Skeletal muscle cell (primary cell): ENCODE measurements around the gene TEF.

Experiments
- DNase-seq: peaks from one replicate; pipeline ENCODE4 v3.0.0-alpha.2; 2010; ENCODE audit warnings: low read depth
- H3K4me3 ChIP-seq: 2 replicates; pipeline ENCODE4 v1.5.1; 2011; ENCODE audit warnings: low read depth, mild to moderate bottlenecking, control low read depth, low read length, moderate library complexity

The TEF gene

DNA sequence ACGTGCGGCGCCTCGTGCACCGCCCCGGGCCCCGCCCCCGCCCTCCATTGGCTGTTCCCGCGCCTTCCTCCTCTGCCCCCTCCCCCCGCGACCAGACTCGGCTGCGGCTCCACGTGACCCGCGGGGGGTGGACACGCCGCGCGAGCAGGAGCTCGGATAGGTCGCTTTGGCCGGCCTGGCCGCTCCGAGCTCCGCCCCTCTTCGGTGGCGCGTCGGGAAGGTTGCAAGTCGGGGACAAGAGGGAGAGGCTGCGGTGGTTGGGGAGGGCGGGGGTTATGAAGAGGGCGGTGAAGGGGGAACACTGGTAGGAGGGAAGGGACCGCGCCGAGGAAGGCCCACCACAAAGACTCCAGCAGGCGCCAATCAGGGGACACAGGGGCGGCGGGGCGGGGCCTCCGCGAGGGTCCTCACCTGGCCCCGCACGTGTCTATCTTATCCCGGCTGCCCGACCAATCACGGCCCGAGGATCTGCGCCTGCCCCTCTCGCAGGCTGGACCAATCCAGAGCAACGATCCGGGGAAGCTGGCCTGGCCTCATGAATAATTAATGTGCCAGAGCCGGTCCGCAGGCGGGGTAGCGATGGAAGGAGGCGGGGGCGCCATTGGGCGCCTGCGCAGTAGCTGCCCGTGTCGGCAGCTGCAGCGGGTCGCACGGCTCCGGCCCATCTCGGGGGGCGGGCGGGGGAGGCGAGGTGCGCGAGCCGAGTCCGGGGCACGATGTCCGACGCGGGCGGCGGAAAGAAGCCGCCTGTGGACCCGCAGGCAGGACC lies at the start of gene TEF:
TSS of gene TEF (plus strand) at position 614 of the 769 bp plus-strand sequence. CDS start at position 717, 103 bp downstream.
- DNase-seq, result peak; percentile 97

GRCh38 chr22:41332217-41332939 lies 49.4 kb upstream of the TEF start:
- no peak for DNase-seq
- H3K4me3 ChIP-seq, result no peak overlapping the region

More for the DNA sequence above, at the start of gene TEF:
- peak within 1 kb of the TSS; percentile 65 for H3K4me3 ChIP-seq

- no peak for DNase-seq
- H3K4me3 ChIP-seq, result no peak overlapping the region
Observed at GRCh38 chr22:41333806-41334205, 47.9 kb upstream of the TEF start.

GRCh38 chr22:41334215-41334614 lies 47.5 kb upstream of the TEF start:
- H3K4me3 ChIP-seq, result no peak overlapping the region
- DNase-seq, result no peak

DNA sequence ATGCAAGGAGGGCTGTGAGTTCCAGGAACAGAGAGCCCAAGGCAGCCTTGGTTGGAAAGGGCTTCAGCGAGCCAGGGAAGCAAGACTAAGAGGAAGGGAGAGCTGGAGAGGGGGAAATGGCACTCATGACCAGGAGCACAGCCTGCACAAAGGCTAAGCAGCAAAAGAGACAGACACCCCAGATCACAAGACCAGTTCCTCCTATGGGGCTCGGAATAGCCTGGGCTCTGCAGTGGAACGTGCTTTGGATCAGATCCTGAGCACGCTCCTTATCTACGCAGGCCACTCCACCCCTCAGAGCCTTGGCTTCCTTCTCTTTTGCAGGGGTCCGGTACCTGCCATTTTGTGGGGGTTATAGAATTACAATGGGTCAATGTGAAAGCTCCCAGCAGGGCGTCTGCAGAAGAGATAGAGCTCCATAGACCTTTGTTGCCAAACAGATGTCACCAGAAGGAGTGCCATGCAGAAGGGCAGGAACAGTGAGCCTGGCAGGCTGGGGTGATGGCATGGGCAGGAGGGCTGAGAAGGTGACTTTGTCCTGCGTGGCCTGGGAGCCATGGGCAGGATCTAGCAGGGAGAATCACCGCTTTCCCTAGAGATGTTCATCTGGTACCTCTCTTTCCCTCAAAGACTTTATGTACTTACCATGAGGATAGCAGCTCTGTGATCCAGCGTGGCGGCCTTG lies 46.6 kb upstream of the TEF start:
- DNase-seq, result no peak
- H3K4me3 ChIP-seq, result no peak overlapping the region

- H3K4me3 ChIP-seq, result no peak overlapping the region
- no peak for DNase-seq
Observed at GRCh38 chr22:41338614-41339212, 43.0 kb upstream of the TEF start.

DNA sequence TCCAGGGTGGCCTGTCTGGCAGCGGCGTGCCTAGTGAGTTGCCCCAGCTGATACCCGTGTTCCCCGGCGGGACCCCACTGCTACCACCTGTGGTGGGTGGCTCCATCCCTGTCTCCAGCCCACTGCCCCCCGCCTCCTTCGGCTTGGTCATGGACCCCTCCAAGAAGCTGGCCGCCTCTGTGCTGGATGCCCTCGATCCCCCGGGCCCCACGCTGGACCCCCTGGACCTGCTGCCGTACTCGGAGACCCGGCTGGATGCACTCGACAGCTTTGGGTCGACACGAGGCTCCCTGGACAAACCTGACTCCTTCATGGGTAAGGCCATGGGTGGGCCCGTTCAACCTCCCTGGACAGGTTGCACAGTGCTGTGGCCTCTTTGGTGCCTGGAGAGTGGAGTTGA lies 41.9 kb upstream of the TEF start:
- no peak for DNase-seq

GRCh38 chr22:41340357-41340756 lies 41.4 kb upstream of the TEF start:
- DNase-seq, result no peak
- no peak overlapping the region for H3K4me3 ChIP-seq

More for the DNA sequence above, 41.9 kb upstream of the TEF start:
- H3K4me3 ChIP-seq, result no peak overlapping the region

DNA sequence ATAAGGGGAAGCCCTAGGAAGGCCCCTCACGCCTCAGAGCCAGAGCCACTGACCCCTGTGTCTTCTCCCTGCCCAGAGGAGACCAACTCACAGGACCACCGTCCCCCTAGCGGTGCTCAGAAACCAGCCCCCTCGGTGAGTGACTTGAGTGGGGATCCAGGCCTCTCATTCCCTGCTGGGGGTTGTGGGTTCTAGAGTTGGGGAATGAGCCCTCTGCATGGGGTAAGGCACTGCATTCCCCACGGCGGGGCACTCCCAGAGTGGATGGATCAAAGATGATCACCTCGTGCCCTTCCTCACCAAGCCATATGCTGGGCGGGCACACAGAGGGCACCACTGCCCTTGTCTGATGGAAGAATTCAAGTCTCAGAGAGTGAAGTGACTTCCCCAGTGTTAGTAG lies 40.7 kb upstream of the TEF start:
- no peak for DNase-seq
- no peak overlapping the region for H3K4me3 ChIP-seq

DNA sequence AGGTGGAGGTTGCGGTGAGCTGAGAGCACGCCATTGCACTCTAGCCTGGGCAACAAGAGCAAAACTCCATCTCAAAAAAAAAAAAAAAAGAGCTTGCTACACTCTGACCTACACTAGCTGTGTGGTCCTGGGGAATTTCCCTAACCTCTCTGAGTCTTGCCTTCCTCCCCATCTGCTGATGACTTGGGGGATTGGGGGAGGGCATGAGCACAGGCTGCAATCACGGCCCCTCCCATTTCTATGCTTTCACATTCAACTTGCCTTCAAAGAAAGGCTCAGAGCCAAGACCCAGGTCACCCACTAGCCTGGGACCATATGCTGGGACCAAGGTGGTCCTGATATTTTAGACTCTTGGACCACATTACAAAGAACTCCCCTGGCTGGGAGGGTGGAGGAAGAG lies 39.8 kb upstream of the TEF start:
- H3K4me3 ChIP-seq, result no peak overlapping the region
- no peak for DNase-seq

DNA sequence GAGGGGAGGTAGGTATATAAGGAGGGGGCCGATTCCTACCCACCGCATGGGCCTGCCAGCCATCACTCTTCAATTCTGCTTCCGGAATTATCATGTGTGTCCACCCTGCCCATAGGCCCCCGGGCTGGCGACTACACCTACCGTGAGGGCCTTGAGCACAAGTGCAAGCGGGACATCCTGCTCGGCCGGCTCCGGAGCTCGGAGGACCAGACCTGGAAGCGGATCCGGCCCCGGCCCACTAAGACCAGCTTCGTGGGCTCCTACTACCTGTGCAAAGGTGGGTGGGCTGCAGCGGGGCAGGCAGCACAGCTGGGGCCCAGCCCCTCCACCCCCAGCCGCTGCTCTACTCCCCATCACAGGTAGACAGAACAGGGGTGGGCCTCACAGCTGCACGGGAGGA lies 38.4 kb upstream of the TEF start:
- DNase-seq, result no peak
- H3K4me3 ChIP-seq, result no peak overlapping the region

GRCh38 chr22:41343717-41344116 lies 38.0 kb upstream of the TEF start:
- DNase-seq, result no peak
- no peak overlapping the region for H3K4me3 ChIP-seq

DNA sequence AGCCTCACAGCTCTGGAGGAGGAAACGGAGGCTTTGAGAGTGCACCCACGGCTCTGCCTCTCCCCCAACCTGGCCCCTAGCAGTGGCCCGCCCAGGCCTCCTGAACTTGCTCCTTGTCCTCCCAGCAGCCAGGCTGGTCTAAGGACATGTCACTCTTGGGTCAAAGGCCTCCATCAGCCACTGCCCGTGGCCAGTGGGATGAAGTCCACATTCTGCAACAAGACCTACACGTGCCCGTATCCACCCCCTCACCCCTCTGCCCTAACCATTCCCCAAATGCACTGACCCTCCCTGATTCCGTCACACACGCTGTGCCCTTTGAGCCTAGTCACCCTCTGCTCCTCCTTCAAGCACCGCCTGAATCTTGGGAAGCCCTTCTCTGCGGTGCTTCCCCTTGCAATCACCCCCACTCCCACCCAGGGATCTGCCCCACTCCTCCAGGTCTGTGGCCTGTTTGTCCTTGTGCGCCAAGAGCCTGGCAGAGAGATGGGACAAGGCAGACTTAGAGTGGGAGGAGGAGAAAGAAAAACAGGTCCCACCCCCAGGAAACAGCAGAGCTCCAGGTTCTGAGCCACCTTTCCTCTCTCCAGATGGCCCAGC lies 37.5 kb upstream of the TEF start:
- DNase-seq, result no peak
- H3K4me3 ChIP-seq, result no peak overlapping the region

DNA sequence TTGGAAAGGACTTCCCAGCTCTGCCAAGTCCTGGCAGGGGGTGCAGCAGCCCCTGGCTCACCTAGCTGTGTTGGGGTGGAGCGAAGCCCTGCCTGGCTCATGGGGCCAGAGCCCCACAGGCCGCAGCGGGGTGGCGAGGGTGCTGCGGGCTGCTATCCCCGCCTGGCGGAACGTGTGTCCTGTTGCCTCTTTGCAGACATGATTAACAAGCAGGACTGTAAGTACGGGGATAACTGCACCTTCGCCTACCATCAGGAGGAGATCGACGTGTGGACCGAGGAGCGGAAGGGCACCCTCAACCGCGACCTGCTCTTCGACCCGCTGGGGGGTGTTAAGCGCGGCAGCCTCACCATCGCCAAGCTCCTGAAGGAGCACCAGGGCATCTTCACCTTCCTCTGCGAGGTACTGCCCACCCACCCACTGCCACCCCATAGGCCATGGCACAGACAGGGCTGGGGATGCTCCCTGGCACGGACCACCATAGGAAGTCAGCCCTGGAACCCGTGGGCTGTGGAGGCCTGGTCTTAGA lies 35.9 kb upstream of the TEF start:
- H3K4me3 ChIP-seq, result no peak overlapping the region
- DNase-seq, result no peak

GRCh38 chr22:41347066-41347859 lies 34.5 kb upstream of the TEF start:
- no peak overlapping the region for H3K4me3 ChIP-seq
- DNase-seq, result no peak

DNA sequence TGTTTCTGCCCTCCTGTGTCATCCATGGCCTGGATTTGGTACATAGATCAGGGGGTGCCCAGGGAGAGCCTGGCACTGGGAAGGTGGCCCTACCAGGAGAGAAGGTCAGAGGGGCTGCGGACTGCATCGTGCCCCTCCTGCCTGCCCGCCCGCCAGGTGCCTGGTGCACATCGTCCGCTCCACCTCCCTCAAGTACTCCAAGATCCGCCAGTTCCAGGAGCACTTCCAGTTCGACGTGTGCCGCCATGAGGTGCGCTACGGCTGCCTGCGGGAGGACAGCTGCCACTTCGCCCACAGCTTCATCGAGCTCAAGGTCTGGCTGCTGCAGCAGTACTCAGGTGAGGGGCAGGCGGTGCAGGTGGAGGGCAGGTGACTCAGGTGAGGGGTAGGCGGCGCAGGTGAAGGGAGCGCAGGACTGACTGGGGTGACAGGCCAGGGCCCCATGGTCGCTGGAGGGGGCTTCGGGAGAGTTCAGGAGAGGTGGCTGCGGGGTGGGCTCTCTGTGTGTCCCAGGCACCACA lies 32.7 kb upstream of the TEF start:
- DNase-seq, result no peak
- H3K4me3 ChIP-seq, result no peak overlapping the region

DNA sequence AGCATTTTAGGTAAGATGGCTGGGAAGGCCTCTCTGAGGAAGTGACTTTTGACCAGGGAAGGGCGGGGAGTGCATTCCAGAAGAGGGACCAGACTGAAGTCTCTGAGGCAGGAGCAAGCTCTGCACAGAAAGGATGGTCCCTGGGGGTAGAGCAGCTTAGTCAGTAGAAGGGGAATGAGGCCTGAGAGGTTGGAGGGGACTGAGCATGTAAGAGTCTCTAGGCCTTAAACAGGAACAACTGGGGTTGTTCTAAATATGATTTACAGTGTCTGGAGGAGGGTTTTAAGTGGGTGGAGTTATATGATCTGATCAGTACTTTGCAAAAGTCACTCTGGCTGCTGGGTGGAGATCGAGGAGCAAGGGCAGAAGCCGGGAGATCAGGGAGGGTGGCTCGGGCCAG lies 31.7 kb upstream of the TEF start:
- peak; percentile 10 for DNase-seq
- no peak overlapping the region for H3K4me3 ChIP-seq

GRCh38 chr22:41351011-41351410 lies 30.7 kb upstream of the TEF start:
- no peak for DNase-seq
- H3K4me3 ChIP-seq, result no peak overlapping the region
